ENCODE data around the gene PHACTR1. TPM values are rescaled to one million over a fixed set of nuclear protein-coding genes. Genes with fewer than 3 reads are reported as not detected.

Gene PHACTR1
- total RNA-seq, 4 donors from 2014 or later = 1.2 to 3.2 (median 1.6) TPM; not detected in 1

DNA sequence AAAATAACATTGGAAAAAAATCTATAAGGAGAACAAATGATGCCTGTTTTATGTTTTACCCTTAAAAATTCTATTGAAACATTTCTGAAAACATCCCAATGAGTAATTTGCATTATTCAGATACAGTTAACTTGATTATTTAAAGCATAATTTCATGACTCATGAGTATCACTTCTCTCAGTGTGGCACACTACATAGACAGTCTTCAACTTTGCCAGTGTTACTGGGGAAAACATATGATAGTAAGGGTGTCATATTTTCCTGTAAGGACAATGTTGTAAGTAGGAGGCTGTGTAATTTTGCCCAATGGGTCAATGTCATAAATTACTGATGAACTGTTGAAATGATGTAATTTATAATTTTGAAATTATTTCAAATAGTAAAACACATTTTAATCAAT, 125.5 kb downstream of the PHACTR1 start:
- intact Hi-C loops (cut with DNase I; ENCODE audit: low total_unique reads) (no loop called here), in situ Hi-C loops (cut with MboI; ENCODE audit: low pct_ligation_motif_present in 1 of 4, low pct_unique_long_range_greater_than_20kb in 1 of 4, low sequenced_read_pairs in 3 of 4) (no loop called here)
- no peaks in the 10 kb centered on the region for H3K36me3 ChIP-seq
- no peaks in the 10 kb centered on the region for H3K27me3 ChIP-seq
- H3K27ac ChIP-seq = no peak overlapping the region
- H3K9me3 ChIP-seq = peaks cover 0 to 3% of the 10 kb centered on the region in 2 donors
- TF ChIP-seq POLR2AphosphoS5 (IDR thresholded peaks at IDR 0.05) (no peak), EP300 (IDR thresholded peaks at IDR 0.05; ENCODE audit: low read depth) (no peak), POLR2A (IDR thresholded peaks at IDR 0.05) (no peak)
- TF ChIP-seq, protein P1, sequence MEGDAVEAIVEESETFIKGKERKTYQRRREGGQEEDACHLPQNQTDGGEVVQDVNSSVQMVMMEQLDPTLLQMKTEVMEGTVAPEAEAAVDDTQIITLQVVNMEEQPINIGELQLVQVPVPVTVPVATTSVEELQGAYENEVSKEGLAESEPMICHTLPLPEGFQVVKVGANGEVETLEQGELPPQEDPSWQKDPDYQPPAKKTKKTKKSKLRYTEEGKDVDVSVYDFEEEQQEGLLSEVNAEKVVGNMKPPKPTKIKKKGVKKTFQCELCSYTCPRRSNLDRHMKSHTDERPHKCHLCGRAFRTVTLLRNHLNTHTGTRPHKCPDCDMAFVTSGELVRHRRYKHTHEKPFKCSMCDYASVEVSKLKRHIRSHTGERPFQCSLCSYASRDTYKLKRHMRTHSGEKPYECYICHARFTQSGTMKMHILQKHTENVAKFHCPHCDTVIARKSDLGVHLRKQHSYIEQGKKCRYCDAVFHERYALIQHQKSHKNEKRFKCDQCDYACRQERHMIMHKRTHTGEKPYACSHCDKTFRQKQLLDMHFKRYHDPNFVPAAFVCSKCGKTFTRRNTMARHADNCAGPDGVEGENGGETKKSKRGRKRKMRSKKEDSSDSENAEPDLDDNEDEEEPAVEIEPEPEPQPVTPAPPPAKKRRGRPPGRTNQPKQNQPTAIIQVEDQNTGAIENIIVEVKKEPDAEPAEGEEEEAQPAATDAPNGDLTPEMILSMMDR (IDR thresholded peaks at IDR 0.05) = no peak
- H3K4me1 ChIP-seq = no peaks in the 10 kb centered on the region
- no peak overlapping the region for H3K4me3 ChIP-seq
- DNase-seq = no peak

GRCh38 chr6:12842658-12843057, 126.1 kb downstream of the PHACTR1 start:
- no peak for DNase-seq
- no peak overlapping the region for H3K4me3 ChIP-seq
- H3K9me3 ChIP-seq = peaks cover 0 to 3% of the 10 kb centered on the region in 2 donors
- H3K27ac ChIP-seq = no peak overlapping the region
- TF ChIP-seq POLR2AphosphoS5 (IDR thresholded peaks at IDR 0.05) = no peak
- TF ChIP-seq EP300 (IDR thresholded peaks at IDR 0.05; ENCODE audit: low read depth) = no peak
- TF ChIP-seq POLR2A (IDR thresholded peaks at IDR 0.05) = no peak
- TF ChIP-seq, protein P1 (IDR thresholded peaks at IDR 0.05) = no peak
- intact Hi-C loops (cut with DNase I; ENCODE audit: low total_unique reads) = no loop called here
- in situ Hi-C loops (cut with MboI; ENCODE audit: low pct_ligation_motif_present in 1 of 4, low pct_unique_long_range_greater_than_20kb in 1 of 4, low sequenced_read_pairs in 3 of 4) = no loop called here
- no peaks in the 10 kb centered on the region for H3K36me3 ChIP-seq
- 73 to 78% methylated on average over 2 of the region's 2 CpGs for WGBS, 2 donors (ENCODE audit: low coverage in 1 of 2)
- no peaks in the 10 kb centered on the region for H3K27me3 ChIP-seq
- no peaks in the 10 kb centered on the region for H3K4me1 ChIP-seq

DNA sequence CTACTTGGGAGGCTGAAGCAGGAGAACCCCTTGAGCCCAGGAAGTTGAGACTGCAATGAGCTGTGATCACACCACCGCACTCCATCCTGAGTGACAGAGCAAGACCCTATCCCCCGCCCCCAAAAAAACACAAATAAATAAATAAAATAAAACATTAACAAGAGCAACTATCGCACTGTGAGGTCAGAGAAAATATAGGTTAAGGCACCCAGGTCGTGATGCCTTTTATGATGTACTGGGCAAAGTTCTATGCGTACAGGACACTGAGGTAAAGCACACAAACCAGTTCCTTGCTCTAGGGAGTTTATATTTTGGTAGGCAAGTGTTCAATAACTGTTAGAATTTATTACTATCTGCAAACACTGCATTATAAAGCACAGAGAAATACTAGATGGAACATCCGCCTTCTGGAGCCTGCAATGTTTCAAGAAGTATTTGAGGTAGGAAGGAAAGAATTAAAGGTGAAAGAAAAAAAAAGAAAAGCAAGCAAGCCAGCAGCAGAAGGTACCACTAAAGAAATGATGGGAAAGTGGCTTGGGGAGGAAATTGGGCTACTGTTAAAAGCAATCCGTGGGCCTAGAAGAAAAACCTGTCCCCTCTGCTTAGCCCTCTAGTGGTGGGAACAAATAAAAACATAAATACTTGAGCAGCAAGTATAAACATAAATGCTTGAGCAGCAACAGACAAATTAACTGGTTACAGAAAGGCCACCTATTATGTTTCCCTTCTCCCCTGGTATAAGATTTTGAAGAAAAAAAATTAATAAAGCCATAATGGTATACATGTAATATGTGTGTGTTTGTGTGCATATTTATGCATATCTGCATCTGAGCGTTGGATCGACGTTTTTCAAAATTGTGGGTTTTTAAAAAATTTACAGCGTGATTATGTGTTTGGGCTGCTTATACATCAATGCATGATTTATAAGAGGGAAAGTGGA, 128.0 kb downstream of the PHACTR1 start:
- in situ Hi-C loops (cut with MboI; ENCODE audit: low pct_ligation_motif_present in 1 of 4, low pct_unique_long_range_greater_than_20kb in 1 of 4, low sequenced_read_pairs in 3 of 4) = no loop called here
- intact Hi-C loops (cut with DNase I; ENCODE audit: low total_unique reads) = no loop called here
- no peak overlapping the region for H3K27ac ChIP-seq
- H3K4me3 ChIP-seq = no peak overlapping the region
- DNase-seq = no peak
- no peaks in the 10 kb centered on the region for H3K9me3 ChIP-seq
- H3K36me3 ChIP-seq = no peaks in the 10 kb centered on the region
- WGBS, 2 donors (ENCODE audit: low coverage in 1 of 2) = 56 to 70% methylated on average over 9 to 11 of the region's 11 CpGs
- TF ChIP-seq, protein P1 (IDR thresholded peaks at IDR 0.05) = peak in 4 of 5 experiments; percentile 27 to 52 (median 34)
- no peak for TF ChIP-seq EP300 (IDR thresholded peaks at IDR 0.05; ENCODE audit: low read depth)
- H3K4me1 ChIP-seq = no peaks in the 10 kb centered on the region
- no peaks in the 10 kb centered on the region for H3K27me3 ChIP-seq

GRCh38 chr6:12845224-12846004, 128.8 kb downstream of the PHACTR1 start:
- intact Hi-C loops (cut with DNase I; ENCODE audit: low total_unique reads) (no loop called here), in situ Hi-C loops (cut with MboI; ENCODE audit: low pct_ligation_motif_present in 1 of 4, low pct_unique_long_range_greater_than_20kb in 1 of 4, low sequenced_read_pairs in 3 of 4) (no loop called here)
- 49 to 59% methylated on average over 7 to 10 of the region's 10 CpGs for WGBS, 2 donors (ENCODE audit: low coverage in 1 of 2)

More at GRCh38 chr6:12845224-12846004, 128.8 kb downstream of the PHACTR1 start:
- H3K9me3 ChIP-seq = no peaks in the 10 kb centered on the region
- DNase-seq = no peak
- H3K4me3 ChIP-seq = no peak overlapping the region
- H3K27me3 ChIP-seq = no peaks in the 10 kb centered on the region
- no peaks in the 10 kb centered on the region for H3K4me1 ChIP-seq
- no peak overlapping the region for H3K27ac ChIP-seq
- H3K36me3 ChIP-seq = no peaks in the 10 kb centered on the region
- TF ChIP-seq EP300 (IDR thresholded peaks at IDR 0.05; ENCODE audit: low read depth) (no peak), POLR2A (IDR thresholded peaks at IDR 0.05) (no peak), POLR2AphosphoS5 (IDR thresholded peaks at IDR 0.05) (no peak)
- TF ChIP-seq, protein P1 (IDR thresholded peaks at IDR 0.05) = no peak
